HG02885 (cell line): Measurements from ENCODE around the gene KCNK6.
A peak's percentile ranks its signal among the peaks of the same experiment; 100 is the strongest.
"Not testable (repeated sequence)": the region's sequence is repeated elsewhere in the genome, so short reads cannot be mapped to it uniquely, and the experiment has no call there.

Source experiments
- ATAC-seq: cut with Tn5 transposase; IDR thresholded peaks from one replicate; pipeline ENCODE4 v1.9.1; 2021; ENCODE audit warnings: mild to moderate bottlenecking; ENCODE audit not compliant: unreplicated experiment, poor library complexity

Gene KCNK6

GRCh38 chr19:38320969-38321339 lies 1.3 kb downstream of the KCNK6 start:
- no peak for ATAC-seq

GRCh38 chr19:38321646-38322196 lies 2.1 kb downstream of the KCNK6 start:
- no peak for ATAC-seq

GRCh38 chr19:38323291-38323690 lies 3.6 kb downstream of the KCNK6 start:
- ATAC-seq: no peak

GRCh38 chr19:38324431-38324830 lies 4.8 kb downstream of the KCNK6 start:
- no peak for ATAC-seq

GRCh38 chr19:38326591-38326990 lies 6.9 kb downstream of the KCNK6 start:
- no peak for ATAC-seq

GRCh38 chr19:38329651-38330050 lies 10.0 kb downstream of the KCNK6 start:
- ATAC-seq: no peak

- ATAC-seq: no peak
Observed at GRCh38 chr19:38331728-38332127, 12.1 kb downstream of the KCNK6 start.

GRCh38 chr19:38333245-38333644 lies 13.6 kb downstream of the KCNK6 start:
- no peak for ATAC-seq

GRCh38 chr19:38335949-38336637 lies 16.4 kb downstream of the KCNK6 start:
- peak; percentile 72 for ATAC-seq

- peak; percentile 54 for ATAC-seq
Observed at GRCh38 chr19:38336638-38337359, 17.2 kb downstream of the KCNK6 start.

GRCh38 chr19:38337360-38337653 lies 17.7 kb downstream of the KCNK6 start:
- no peak for ATAC-seq

- not testable (repeated sequence) for ATAC-seq
Observed at GRCh38 chr19:38339011-38339410, 19.4 kb downstream of the KCNK6 start.

- ATAC-seq: no peak
Observed at GRCh38 chr19:38340927-38341326, 21.3 kb downstream of the KCNK6 start.

GRCh38 chr19:38346837-38347236 lies 27.2 kb downstream of the KCNK6 start:
- ATAC-seq: no peak

- ATAC-seq: no peak
Observed at GRCh38 chr19:38350883-38351282, 31.2 kb downstream of the KCNK6 start.

GRCh38 chr19:38351865-38352395 lies 32.3 kb downstream of the KCNK6 start:
- ATAC-seq: no peak

GRCh38 chr19:38352611-38353010 lies 33.0 kb downstream of the KCNK6 start:
- no peak for ATAC-seq

- ATAC-seq: no peak
Observed at GRCh38 chr19:38355728-38356725, 36.4 kb downstream of the KCNK6 start.

- no peak for ATAC-seq
Observed at GRCh38 chr19:38358071-38358470, 38.4 kb downstream of the KCNK6 start.

- no peak for ATAC-seq
Observed at GRCh38 chr19:38359242-38360021, 39.8 kb downstream of the KCNK6 start.
